ENCODE data around the gene IMMT. TPM values are rescaled to one million over a fixed set of nuclear protein-coding genes. Genes with fewer than 3 reads are reported as not detected.

Gene IMMT
- total and polyA plus RNA-seq, 9 of the 15 experiments (the other 6 are each of a cell fraction or from before 2014, with no cell fraction given), result 119 to 294 (median 140) TPM

GRCh38 chr2:86216575-86217555, 21.6 kb upstream of the IMMT start (continued):
- TF ChIP-seq CHD7 (IDR thresholded peaks at IDR 0.05; ENCODE audit: low read depth, low read length) (no peak), HNRNPUL1 (IDR thresholded peaks at IDR 0.05; ENCODE audit: low read length) (no peak), SMARCA5 (IDR thresholded peaks at IDR 0.05) (no peak), USF2 (CRISPR knock-in tag; IDR thresholded peaks at IDR 0.05) (peak; percentile 35), RB1 (IDR thresholded peaks at IDR 0.05; ENCODE audit: low read depth) (no peak), MXD1 (CRISPR knock-in tag; IDR thresholded peaks at IDR 0.05; ENCODE audit: borderline replicate concordance, poor library complexity, severe bottlenecking) (no peak), POLR2A (conservative IDR thresholded peaks at IDR 0.05) (no peak), ZNF232 (CRISPR knock-in tag; IDR thresholded peaks at IDR 0.05) (no peak), MNT (conservative IDR thresholded peaks at IDR 0.05) (peak; percentile 32 to 61; a peak in 2 of 4 replicates), JUNB (CRISPR knock-in tag; conservative IDR thresholded peaks at IDR 0.05) (no peak)

Data from K562 (cell line).